Fibroblast of lung (primary cell): ENCODE data around the gene KRT32. TPM values are rescaled to one million over a fixed set of nuclear protein-coding genes. Genes with fewer than 3 reads are reported as not detected.

Experiments used
- DNase-seq, 2 donors: peaks; one replicate each; pipeline versions ENCODE4 v3.0.0 to v3.0.0-alpha.2; 2010; ENCODE audit warnings: low read depth in 2 of 2
- H2AFZ ChIP-seq: 2 replicates; pipeline ENCODE4 v1.5.1; 2012; ENCODE audit warnings: low read length, control low read depth, inconsistent platforms
- H3K27ac ChIP-seq: 2 replicates; pipeline ENCODE4 v1.5.1; 2011; ENCODE audit warnings: low read length, control low read depth; ENCODE audit not compliant: insufficient read depth
- H3K27me3 ChIP-seq: 2 replicates; pipeline ENCODE4 v1.5.1; 2011; ENCODE audit warnings: mild to moderate bottlenecking, low read length; ENCODE audit not compliant: control insufficient read depth, insufficient read depth
- H3K36me3 ChIP-seq: 2 replicates; pipeline ENCODE4 v1.5.1; 2011; ENCODE audit warnings: low read length; ENCODE audit not compliant: control insufficient read depth, insufficient read depth
- H3K4me1 ChIP-seq: 2 replicates; pipeline ENCODE4 v1.5.1; 2011; ENCODE audit warnings: low read length; ENCODE audit not compliant: control insufficient read depth, insufficient read depth; ENCODE audit errors: extremely low read depth
- H3K4me2 ChIP-seq: 2 replicates; pipeline ENCODE4 v1.5.1; 2011; ENCODE audit warnings: low read length, control low read depth; ENCODE audit not compliant: insufficient read depth; ENCODE audit errors: extremely low read depth
- H3K4me3 ChIP-seq, 4 experiments: fragments of 200-600 bp in 1 of 4; sonication (generic) in 1 of 4; replicated peaks in 1 of 4; 2 replicates each; pipeline ENCODE4 v1.5.1; 2011 to 2016; ENCODE audit warnings: low read length in 4 of 4, low read depth in 3 of 4, mild to moderate bottlenecking in 3 of 4, control low read depth in 2 of 4, inconsistent platforms in 1 of 4, mixed read lengths in 1 of 4; ENCODE audit not compliant: insufficient read depth in 1 of 4; ENCODE audit errors: control extremely low read depth in 1 of 4
- H3K79me2 ChIP-seq: 2 replicates; pipeline ENCODE4 v1.5.1; 2012; ENCODE audit warnings: mild to moderate bottlenecking, low read length, inconsistent platforms; ENCODE audit not compliant: control insufficient read depth, insufficient read depth
- H3K9ac ChIP-seq: 2 replicates; pipeline ENCODE4 v1.5.1; 2011; ENCODE audit warnings: mild to moderate bottlenecking, low read length, control low read depth; ENCODE audit not compliant: insufficient read depth
- H3K9me3 ChIP-seq: 2 replicates; pipeline ENCODE4 v1.5.1; 2012; ENCODE audit warnings: low read depth, low read length; ENCODE audit not compliant: control insufficient read depth, insufficient read depth
- H4K20me1 ChIP-seq: 2 replicates; pipeline ENCODE4 v1.5.1; 2011; ENCODE audit warnings: low read length; ENCODE audit not compliant: control insufficient read depth, insufficient read depth; ENCODE audit errors: extremely low read depth
- EZH2 ChIP-seq: IDR thresholded peaks from 2 replicates; pipeline ENCODE4 v1.5.1; 2012; ENCODE audit warnings: low read length, control low read depth, mild to moderate bottlenecking; ENCODE audit errors: missing control alignments
- polyA plus RNA-seq, 2 donors: library from polyadenylated mRNA; depleted of rRNA in 1 of 2; stranded (reverse) in 1 of 2; unstranded in 1 of 2; fragments of >200 nt; gene quantifications; 2 replicates each; pipeline ENCODE4 v1.2.1, GENCODE V29; 2011 to 2012; ENCODE audit warnings: missing spikeins in 1 of 2
- total RNA-seq: library from RNA; depleted of rRNA; stranded (reverse); fragments of >200 nt; gene quantifications from 2 replicates; pipeline ENCODE4 v1.2.1, GENCODE V29; 2014
- TF ChIP-seq, protein P1 (sequence below), 2 donors: IDR thresholded peaks in 1 of 2; conservative IDR thresholded peaks in 1 of 2; 1 replicate in 1 of 2; 2 replicates in 1 of 2; pipeline ENCODE4 v1.5.1; 2011 to 2012; ENCODE audit warnings: low read length in 2 of 2, control low read depth in 1 of 2, inconsistent platforms in 1 of 2, low read depth in 1 of 2, mild to moderate bottlenecking in 1 of 2

KRT32 gene
- total and polyA plus RNA-seq, 2 donors (not counting 1 experiment from before 2014, with no cell fraction given) = under 0.01 to 0.03 TPM

DNA sequence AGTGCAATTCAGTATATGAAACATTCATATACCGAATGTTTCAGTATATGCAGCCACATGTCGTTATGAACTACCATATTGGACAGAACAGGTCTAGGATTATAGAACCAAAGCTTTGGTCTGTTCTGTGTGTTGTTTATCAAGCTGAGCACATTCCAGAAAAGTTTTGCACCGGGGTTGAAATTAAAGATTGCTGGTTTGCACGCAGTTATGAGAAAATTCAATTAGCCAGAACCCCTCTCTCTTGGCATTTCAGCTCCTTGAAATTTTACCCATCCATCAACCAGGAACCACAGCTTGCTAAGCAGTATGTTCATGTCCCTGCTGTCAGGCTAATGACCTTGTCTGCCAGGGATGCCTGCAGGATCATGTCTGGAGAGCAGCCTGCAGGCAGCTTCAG is 9.5 kb downstream of the KRT32 start:
- no peaks in the 10 kb centered on the region for H3K4me1 ChIP-seq
- H3K27me3 ChIP-seq = peaks cover 2% of the 10 kb centered on the region
- no peak overlapping the region for H3K27ac ChIP-seq
- no peak overlapping the region for H2AFZ ChIP-seq
- no peak overlapping the region for H3K9ac ChIP-seq
- H3K4me3 ChIP-seq = no peak overlapping the region
- no peaks in the 10 kb centered on the region for H3K36me3 ChIP-seq
- no peaks in the 10 kb centered on the region for H3K79me2 ChIP-seq
- DNase-seq = no peak
- TF ChIP-seq, protein P1, sequence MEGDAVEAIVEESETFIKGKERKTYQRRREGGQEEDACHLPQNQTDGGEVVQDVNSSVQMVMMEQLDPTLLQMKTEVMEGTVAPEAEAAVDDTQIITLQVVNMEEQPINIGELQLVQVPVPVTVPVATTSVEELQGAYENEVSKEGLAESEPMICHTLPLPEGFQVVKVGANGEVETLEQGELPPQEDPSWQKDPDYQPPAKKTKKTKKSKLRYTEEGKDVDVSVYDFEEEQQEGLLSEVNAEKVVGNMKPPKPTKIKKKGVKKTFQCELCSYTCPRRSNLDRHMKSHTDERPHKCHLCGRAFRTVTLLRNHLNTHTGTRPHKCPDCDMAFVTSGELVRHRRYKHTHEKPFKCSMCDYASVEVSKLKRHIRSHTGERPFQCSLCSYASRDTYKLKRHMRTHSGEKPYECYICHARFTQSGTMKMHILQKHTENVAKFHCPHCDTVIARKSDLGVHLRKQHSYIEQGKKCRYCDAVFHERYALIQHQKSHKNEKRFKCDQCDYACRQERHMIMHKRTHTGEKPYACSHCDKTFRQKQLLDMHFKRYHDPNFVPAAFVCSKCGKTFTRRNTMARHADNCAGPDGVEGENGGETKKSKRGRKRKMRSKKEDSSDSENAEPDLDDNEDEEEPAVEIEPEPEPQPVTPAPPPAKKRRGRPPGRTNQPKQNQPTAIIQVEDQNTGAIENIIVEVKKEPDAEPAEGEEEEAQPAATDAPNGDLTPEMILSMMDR (conservative IDR thresholded peaks at IDR 0.05 in 1 of 2, IDR thresholded peaks at IDR 0.05 in 1 of 2; ENCODE audit: low read depth in 1 of 2, low read length in 2 of 2) = no peak
- no peak for TF ChIP-seq EZH2
- H4K20me1 ChIP-seq = no peaks in the 10 kb centered on the region
- no peak overlapping the region for H3K4me2 ChIP-seq
- H3K9me3 ChIP-seq = no peaks in the 10 kb centered on the region

DNA sequence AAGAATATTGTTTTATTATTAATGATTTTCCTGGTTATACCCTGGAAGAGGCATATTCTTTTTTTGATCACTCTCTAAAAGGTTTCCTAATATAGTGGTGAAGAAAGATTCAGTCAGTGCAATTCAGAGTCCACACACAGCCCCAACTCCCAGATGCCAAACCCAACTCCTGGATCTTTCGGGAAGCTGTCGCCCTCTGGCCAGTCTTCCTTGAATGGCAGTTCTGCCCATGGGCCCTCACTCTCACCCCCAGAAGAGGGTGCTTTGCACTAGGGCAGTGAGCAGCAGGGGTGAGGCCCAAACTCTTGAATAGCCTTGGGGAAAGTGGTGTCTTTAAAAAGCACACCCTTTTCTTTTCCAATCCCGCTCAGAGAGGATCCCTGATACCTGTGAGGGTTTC is 11.0 kb downstream of the KRT32 start:
- H2AFZ ChIP-seq = no peak overlapping the region
- no peak overlapping the region for H3K9ac ChIP-seq
- no peaks in the 10 kb centered on the region for H3K9me3 ChIP-seq
- DNase-seq = no peak
- no peak overlapping the region for H3K4me3 ChIP-seq
- no peak overlapping the region for H3K27ac ChIP-seq
- no peaks in the 10 kb centered on the region for H3K4me1 ChIP-seq
- no peaks in the 10 kb centered on the region for H4K20me1 ChIP-seq
- H3K36me3 ChIP-seq = no peaks in the 10 kb centered on the region
- no peak overlapping the region for H3K4me2 ChIP-seq
- TF ChIP-seq, protein P1 (conservative IDR thresholded peaks at IDR 0.05 in 1 of 2, IDR thresholded peaks at IDR 0.05 in 1 of 2; ENCODE audit: low read depth in 1 of 2, low read length in 2 of 2) = peak in 1 of 2 donors; percentile 19
- no peak for TF ChIP-seq EZH2
- H3K79me2 ChIP-seq = no peaks in the 10 kb centered on the region
- H3K27me3 ChIP-seq = peaks cover 2% of the 10 kb centered on the region

DNA sequence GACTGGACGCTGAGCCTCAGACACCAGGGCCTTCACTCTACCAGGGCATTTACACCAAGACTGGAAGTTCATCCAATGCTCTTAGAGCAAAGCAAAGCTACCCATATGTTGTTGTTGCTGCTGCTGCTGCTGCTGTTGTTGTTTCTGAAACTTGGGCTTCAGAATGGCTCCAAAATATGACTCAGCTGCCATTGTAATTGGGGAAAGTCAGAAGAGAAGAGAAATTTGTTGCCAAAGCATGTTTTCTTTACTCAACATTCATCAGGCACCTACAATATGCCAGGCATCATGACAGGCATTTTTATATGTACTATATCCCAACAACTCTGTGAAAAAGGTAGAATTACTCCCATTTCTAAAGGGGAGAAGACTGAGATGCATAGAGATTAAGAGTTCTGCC is 11.9 kb downstream of the KRT32 start:
- Histone ChIP-seq H3K9ac (no peak overlapping the region), H3K36me3 (no peaks in the 10 kb centered on the region), H3K27ac (no peak overlapping the region), H4K20me1 (no peaks in the 10 kb centered on the region), H3K4me1 (no peaks in the 10 kb centered on the region), H3K27me3 (peaks cover 2% of the 10 kb centered on the region), H3K4me2 (no peak overlapping the region), H3K9me3 (no peaks in the 10 kb centered on the region), H3K4me3 (no peak overlapping the region), H2AFZ (no peak overlapping the region), H3K79me2 (no peaks in the 10 kb centered on the region)
- DNase-seq = peak in 1 of 2 donors; percentile 2
- TF ChIP-seq, protein P1 (conservative IDR thresholded peaks at IDR 0.05 in 1 of 2, IDR thresholded peaks at IDR 0.05 in 1 of 2; ENCODE audit: low read depth in 1 of 2, low read length in 2 of 2) = no peak
- no peak for TF ChIP-seq EZH2
